ENCODE measurements around the gene LTBP2.

DNA sequence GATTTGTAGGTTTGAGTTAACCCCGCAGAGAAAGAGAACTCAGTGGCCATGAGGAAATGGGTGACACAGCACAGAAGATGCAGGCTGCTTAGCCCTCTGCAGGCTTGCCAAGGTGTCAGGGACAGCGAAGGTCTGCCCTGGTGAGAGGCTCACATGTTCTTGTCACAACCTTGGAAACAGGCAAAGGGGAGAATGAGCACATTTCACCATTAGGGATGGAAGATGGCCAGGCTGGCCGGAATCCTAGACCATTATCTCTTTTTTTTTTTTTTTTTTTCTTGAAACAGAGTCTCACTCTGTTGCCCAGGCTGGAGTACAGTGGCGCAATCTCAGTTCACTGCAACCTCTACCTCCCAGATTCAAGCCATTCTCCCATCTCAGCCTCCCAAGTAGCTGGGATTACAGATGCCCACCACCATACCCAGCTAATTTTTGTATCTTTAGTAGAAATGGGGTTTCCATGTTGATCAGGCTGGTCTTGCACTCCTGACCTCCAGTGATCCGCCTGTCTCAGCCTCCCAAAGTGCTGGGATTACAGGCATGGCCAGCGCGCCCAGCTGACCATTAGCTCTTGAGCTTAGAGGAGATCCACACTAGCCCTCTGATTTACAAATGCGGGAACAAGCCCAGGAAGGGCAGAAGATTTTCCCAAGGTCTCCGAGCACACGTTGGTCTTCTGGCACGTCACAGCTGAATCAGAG is 34.6 kb downstream of the LTBP2 start:
- no peak for TF ChIP-seq TAF1 (IDR thresholded peaks at IDR 0.05; ENCODE audit: borderline replicate concordance, low read depth, low read length)
- no peak for TF ChIP-seq POLR2AphosphoS5 (IDR thresholded peaks at IDR 0.05; ENCODE audit: low read depth, low read length)

Data from GM12892 (cell line).